ENCODE data around the gene NID1. TPM values are rescaled to one million over a fixed set of nuclear protein-coding genes. Genes with fewer than 3 reads are reported as not detected.

NID1 gene
- polyA plus RNA-seq, 2 donors = 3.9 to 11.6 TPM

DNA sequence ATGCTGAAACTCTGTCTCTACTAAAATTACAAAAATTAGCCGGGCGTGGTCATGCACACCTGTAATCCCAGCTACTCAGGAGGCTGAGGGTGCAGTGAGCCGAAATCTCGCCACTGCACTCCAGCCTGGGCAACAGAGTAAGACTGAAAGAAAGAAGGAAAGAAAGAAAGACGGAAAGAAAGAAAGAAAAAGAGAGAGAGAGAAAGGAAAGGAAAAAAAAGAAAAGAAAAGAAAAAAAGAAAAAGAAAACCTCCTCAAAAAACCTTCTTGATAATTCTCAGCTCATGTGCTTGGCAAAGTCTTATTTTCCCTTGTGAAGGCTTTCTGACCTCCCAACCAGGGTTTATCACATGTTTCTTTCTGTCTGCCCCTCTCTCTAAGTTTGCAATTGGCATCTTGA lies 7.3 kb downstream of the NID1 start:
- H3K27ac ChIP-seq (ENCODE audit: low read depth in 2 of 2, low read length in 1 of 2) = no peak overlapping the region
- no peaks in the 10 kb centered on the region for H3K4me1 ChIP-seq (ENCODE audit: control insufficient read depth in 2 of 2, insufficient read depth in 2 of 2, low read length in 1 of 2)
- H3K27me3 ChIP-seq (ENCODE audit: control insufficient read depth in 1 of 2, insufficient read depth in 2 of 2, low read length in 2 of 2) = no peaks in the 10 kb centered on the region
- H3K36me3 ChIP-seq (ENCODE audit: control insufficient read depth in 2 of 2, insufficient read depth in 2 of 2, low read length in 1 of 2) = no peaks in the 10 kb centered on the region
- no peak overlapping the region for H3K4me3 ChIP-seq (ENCODE audit: low read depth in 1 of 2, low read length in 2 of 2)
- WGBS, 2 donors = 88 to 94% methylated on average over 5 of the region's 5 CpGs
- H3K9me3 ChIP-seq (ENCODE audit: control insufficient read depth in 2 of 2, insufficient read depth in 1 of 2, low read depth in 1 of 2, low read length in 1 of 2) = no peaks in the 10 kb centered on the region

DNA sequence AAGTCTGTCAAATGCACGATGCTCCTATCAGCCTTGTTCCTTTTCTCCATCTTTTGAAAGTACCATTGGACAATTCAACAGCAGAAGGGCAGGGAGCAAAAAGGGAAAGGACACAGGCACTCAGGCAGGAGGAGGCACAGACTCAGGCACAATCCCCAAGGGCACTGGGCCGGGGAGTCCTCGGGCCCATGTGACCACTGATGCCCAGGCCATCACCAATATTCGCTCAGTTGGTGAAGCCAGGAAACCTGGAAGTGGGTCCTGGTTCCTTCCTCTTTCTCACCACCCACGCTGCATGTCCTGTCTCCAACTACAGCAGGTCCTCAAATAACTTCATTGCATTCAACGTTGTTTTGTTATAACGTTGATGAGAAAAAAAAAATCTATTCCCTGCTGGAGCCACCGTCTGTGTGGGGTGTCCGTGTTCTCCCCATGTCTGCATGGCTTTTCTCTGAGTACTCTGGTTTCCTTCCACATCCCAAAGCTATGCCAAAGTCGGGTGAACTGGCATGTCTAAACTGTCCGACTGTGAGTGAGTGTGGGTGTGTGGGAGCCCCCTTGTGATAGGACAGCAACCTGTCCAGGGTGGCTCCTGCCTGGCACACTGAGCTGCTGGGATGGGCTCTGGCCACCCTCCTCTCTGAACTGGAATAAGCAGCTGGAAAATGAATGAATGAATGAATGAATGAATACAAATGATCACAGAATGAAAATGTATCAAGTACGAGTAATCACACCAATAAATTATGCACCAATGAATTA lies 12.5 kb downstream of the NID1 start:
- Histone ChIP-seq H3K4me3 (ENCODE audit: low read depth in 1 of 2, low read length in 2 of 2) (no peak overlapping the region), H3K4me1 (ENCODE audit: control insufficient read depth in 2 of 2, insufficient read depth in 2 of 2, low read length in 1 of 2) (no peaks in the 10 kb centered on the region), H3K36me3 (ENCODE audit: control insufficient read depth in 2 of 2, insufficient read depth in 2 of 2, low read length in 1 of 2) (no peaks in the 10 kb centered on the region), H3K27ac (ENCODE audit: low read depth in 2 of 2, low read length in 1 of 2) (no peak overlapping the region), H3K9me3 (ENCODE audit: control insufficient read depth in 2 of 2, insufficient read depth in 1 of 2, low read depth in 1 of 2, low read length in 1 of 2) (no peaks in the 10 kb centered on the region), H3K27me3 (ENCODE audit: control insufficient read depth in 1 of 2, insufficient read depth in 2 of 2, low read length in 2 of 2) (no peaks in the 10 kb centered on the region)
- 46 to 49% methylated on average over 12 of the region's 12 CpGs for WGBS, 2 donors

DNA sequence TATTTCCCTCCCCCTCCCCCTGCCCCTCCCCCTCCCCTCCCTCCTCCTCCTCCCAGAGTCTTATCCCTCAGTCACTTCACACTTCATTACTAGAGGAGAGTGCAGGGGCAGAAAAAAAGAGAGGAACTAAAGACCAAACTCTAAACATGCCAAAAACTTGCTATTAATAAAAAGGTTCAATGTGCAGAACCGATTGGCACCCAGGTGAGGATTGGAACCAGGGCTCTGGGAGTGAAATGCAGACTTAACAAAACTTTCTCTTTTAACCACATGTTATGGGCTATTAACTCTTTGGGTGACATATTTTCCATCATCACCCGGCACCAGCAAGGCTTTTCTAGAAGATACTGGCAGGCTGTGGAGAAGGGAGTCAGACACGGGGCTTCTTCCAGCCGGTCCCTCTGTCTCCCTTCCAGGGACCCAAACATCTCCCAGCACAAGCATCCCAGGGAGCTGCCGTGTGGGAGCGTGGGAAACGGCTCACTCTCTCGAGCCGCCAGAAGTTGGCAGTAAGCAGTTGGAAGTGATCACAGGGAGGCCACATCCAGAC lies 13.6 kb downstream of the NID1 start:
- WGBS, 2 donors = 23 to 26% methylated on average over 9 of the region's 9 CpGs
- Histone ChIP-seq H3K9me3 (ENCODE audit: control insufficient read depth in 2 of 2, insufficient read depth in 1 of 2, low read depth in 1 of 2, low read length in 1 of 2) (no peaks in the 10 kb centered on the region), H3K27me3 (ENCODE audit: control insufficient read depth in 1 of 2, insufficient read depth in 2 of 2, low read length in 2 of 2) (no peaks in the 10 kb centered on the region), H3K4me3 (ENCODE audit: low read depth in 1 of 2, low read length in 2 of 2) (no peak overlapping the region), H3K4me1 (ENCODE audit: control insufficient read depth in 2 of 2, insufficient read depth in 2 of 2, low read length in 1 of 2) (no peaks in the 10 kb centered on the region), H3K27ac (ENCODE audit: low read depth in 2 of 2, low read length in 1 of 2) (peak overlapping the region in 1 of 2 donors; percentile 58), H3K36me3 (ENCODE audit: control insufficient read depth in 2 of 2, insufficient read depth in 2 of 2, low read length in 1 of 2) (no peaks in the 10 kb centered on the region)

DNA sequence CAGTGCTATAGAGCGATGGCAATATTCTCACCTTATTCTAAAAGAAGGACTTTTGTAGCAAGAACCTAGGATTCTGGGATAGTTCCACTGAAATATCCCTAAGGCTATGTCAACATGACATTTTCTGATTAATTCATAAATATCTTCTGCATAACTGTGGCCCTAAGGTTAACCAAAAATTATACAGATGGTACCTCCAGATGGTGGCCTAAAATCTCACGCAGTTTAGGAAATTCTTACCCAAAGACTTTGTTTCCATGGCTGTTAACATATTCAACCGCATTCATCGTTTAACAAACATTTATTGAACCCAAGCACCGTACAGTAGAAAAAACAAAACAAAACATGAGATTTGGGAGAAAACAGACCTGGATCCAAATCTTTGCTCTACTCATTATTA lies 19.1 kb downstream of the NID1 start:
- Histone ChIP-seq H3K9me3 (ENCODE audit: control insufficient read depth in 2 of 2, insufficient read depth in 1 of 2, low read depth in 1 of 2, low read length in 1 of 2) (no peaks in the 10 kb centered on the region), H3K27ac (ENCODE audit: low read depth in 2 of 2, low read length in 1 of 2) (no peak overlapping the region), H3K4me3 (ENCODE audit: low read depth in 1 of 2, low read length in 2 of 2) (no peak overlapping the region), H3K36me3 (ENCODE audit: control insufficient read depth in 2 of 2, insufficient read depth in 2 of 2, low read length in 1 of 2) (peaks cover 0 to 7% of the 10 kb centered on the region in 2 donors), H3K27me3 (ENCODE audit: control insufficient read depth in 1 of 2, insufficient read depth in 2 of 2, low read length in 2 of 2) (no peaks in the 10 kb centered on the region), H3K4me1 (ENCODE audit: control insufficient read depth in 2 of 2, insufficient read depth in 2 of 2, low read length in 1 of 2) (no peaks in the 10 kb centered on the region)
- WGBS, 2 donors = 96% methylated on average over 5 of the region's 5 CpGs

DNA sequence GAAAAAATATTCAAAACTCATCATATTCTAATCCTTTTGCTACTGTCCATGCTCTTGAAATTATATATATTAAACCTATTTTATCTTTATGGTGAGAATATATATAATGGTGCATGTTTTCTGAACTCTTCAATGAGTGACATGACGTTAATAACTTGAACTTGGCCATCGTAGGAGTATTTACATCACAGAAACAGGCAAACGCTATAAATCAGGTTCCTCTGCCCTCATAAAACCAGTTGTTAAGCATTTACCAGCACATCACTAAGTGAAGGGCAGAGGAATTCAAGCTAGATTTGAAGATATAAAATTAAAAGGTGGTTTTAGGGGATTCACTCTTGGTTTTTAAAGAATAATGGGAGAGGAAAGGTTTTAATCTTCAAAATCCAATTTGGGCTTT lies 20.5 kb downstream of the NID1 start:
- Histone ChIP-seq H3K4me1 (ENCODE audit: control insufficient read depth in 2 of 2, insufficient read depth in 2 of 2, low read length in 1 of 2) (no peaks in the 10 kb centered on the region), H3K36me3 (ENCODE audit: control insufficient read depth in 2 of 2, insufficient read depth in 2 of 2, low read length in 1 of 2) (peaks cover 0 to 7% of the 10 kb centered on the region in 2 donors), H3K9me3 (ENCODE audit: control insufficient read depth in 2 of 2, insufficient read depth in 1 of 2, low read depth in 1 of 2, low read length in 1 of 2) (no peaks in the 10 kb centered on the region), H3K27me3 (ENCODE audit: control insufficient read depth in 1 of 2, insufficient read depth in 2 of 2, low read length in 2 of 2) (no peaks in the 10 kb centered on the region), H3K4me3 (ENCODE audit: low read depth in 1 of 2, low read length in 2 of 2) (no peak overlapping the region), H3K27ac (ENCODE audit: low read depth in 2 of 2, low read length in 1 of 2) (no peak overlapping the region)
- 66 to 80% methylated on average over 3 of the region's 3 CpGs for WGBS, 2 donors

DNA sequence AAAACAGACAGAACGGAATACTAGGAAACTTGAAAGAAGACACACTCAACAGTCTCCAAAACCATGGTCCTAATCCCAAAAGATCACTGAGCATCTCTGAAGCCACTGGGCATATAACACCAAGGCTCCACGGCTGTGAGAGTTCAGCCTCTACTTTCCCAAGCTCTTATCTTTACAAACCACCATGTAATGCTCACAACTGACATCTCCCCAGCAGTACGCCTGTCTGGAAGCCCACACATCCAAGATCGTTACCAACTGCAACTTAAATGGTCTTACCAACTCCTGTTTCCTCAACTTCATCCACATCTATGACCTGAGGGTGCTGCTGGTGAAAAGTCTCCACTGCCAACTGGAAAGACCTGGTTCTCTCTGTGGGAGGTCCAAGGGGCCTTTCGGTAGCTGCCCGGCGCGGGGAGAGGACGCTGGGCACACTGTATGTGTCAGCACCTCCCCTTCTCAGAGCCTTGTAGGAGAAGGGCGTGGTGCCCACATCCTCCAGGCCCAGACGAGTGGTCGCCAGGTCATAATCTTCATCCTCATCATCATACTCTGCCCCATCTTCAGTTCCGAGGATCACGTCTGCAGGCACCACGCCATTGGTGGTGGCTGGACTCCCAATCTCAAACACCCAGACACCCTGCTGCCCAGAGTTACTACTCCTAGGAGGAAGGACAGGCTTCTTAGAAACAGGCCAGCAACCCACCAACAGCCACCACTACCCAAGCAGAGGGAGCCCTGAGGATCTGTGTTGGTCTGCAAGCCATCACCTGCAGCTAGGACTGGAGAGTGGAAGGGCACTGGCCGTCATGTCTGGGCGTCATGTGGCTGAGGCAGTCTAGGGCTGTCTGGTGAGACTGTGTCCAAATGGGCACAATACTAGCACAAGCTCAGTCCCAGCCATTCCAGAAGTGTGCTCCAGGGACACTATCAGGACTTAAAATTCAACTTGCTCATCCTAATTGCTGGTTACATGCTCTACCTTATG lies 23.0 kb downstream of the NID1 start:
- no peaks in the 10 kb centered on the region for H3K9me3 ChIP-seq (ENCODE audit: control insufficient read depth in 2 of 2, insufficient read depth in 1 of 2, low read depth in 1 of 2, low read length in 1 of 2)
- H3K27me3 ChIP-seq (ENCODE audit: control insufficient read depth in 1 of 2, insufficient read depth in 2 of 2, low read length in 2 of 2) = no peaks in the 10 kb centered on the region
- 90 to 94% methylated on average over 17 of the region's 17 CpGs for WGBS, 2 donors
- no peak overlapping the region for H3K27ac ChIP-seq (ENCODE audit: low read depth in 2 of 2, low read length in 1 of 2)
- no peaks in the 10 kb centered on the region for H3K4me1 ChIP-seq (ENCODE audit: control insufficient read depth in 2 of 2, insufficient read depth in 2 of 2, low read length in 1 of 2)
- no peak overlapping the region for H3K4me3 ChIP-seq (ENCODE audit: low read depth in 1 of 2, low read length in 2 of 2)
- H3K36me3 ChIP-seq (ENCODE audit: control insufficient read depth in 2 of 2, insufficient read depth in 2 of 2, low read length in 1 of 2) = peaks cover 0 to 7% of the 10 kb centered on the region in 2 donors

DNA sequence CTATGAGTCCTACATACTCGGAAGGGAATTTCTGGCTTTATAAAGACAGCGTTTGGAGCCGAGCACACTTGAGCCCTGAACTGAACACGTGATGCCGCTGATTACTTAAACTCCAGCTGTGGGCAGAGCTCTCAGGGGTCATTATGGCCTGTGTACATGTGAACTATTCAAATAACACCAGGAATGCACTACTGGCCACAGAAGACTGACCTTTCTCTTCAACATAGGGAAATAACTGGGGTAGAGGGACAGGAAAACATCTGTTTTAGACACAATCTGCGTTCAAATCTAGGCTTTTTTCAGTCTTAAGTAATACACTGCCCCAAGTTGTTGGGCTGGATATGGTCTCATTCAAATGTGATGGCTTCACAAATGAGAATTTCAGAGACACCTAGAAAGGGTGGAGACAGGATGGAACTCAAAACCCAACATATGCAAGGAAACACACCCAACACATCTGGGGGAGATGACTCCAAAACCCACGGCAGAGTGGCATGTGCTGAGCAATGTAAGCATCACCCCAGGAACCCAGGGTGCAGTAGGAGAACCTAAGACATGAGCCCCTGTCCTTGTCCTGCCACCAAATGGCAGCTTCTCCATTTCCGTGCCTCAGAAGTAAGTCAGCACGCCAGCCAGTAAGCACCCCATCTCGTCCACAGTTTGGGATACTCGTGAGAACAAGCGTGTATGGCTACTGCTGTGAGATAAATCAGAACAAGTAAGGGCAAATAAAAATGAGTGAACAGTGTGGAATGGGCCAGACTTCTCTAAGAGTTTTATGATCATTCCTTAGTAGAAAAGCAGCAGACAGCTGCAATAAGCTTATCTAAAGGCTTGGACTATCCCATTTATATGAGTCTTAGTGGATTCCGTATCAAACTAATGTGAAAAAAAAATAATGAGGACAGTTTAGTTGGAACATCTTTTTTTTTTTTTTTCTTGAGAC lies 24.9 kb downstream of the NID1 start:
- H3K4me3 ChIP-seq (ENCODE audit: low read depth in 1 of 2, low read length in 2 of 2) = no peak overlapping the region
- no peaks in the 10 kb centered on the region for H3K4me1 ChIP-seq (ENCODE audit: control insufficient read depth in 2 of 2, insufficient read depth in 2 of 2, low read length in 1 of 2)
- H3K36me3 ChIP-seq (ENCODE audit: control insufficient read depth in 2 of 2, insufficient read depth in 2 of 2, low read length in 1 of 2) = peaks cover 0 to 7% of the 10 kb centered on the region in 2 donors
- no peaks in the 10 kb centered on the region for H3K9me3 ChIP-seq (ENCODE audit: control insufficient read depth in 2 of 2, insufficient read depth in 1 of 2, low read depth in 1 of 2, low read length in 1 of 2)
- H3K27ac ChIP-seq (ENCODE audit: low read depth in 2 of 2, low read length in 1 of 2) = peak overlapping the region in 1 of 2 donors; percentile 47
- H3K27me3 ChIP-seq (ENCODE audit: control insufficient read depth in 1 of 2, insufficient read depth in 2 of 2, low read length in 2 of 2) = no peaks in the 10 kb centered on the region
- 63 to 66% methylated on average over 13 of the region's 13 CpGs for WGBS, 2 donors

DNA sequence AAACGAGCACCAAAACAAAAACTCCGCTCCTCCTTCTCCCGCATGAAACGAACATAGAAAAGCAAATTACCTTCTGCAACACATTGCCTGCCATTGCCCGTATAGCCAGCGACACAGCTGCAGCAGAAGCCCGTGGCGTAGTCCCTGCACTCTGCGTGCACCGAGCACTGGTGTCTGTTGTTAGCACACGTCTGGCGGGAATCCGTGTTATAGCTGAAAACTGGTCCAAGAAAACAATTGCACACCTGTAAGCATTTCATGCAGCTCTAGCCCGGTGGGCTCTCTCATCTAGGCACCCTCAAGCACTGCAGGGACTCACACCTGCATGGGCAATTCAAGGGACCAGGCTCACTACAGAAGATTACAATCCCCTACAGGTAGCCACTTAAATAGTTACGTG lies 26.9 kb downstream of the NID1 start:
- H3K4me3 ChIP-seq (ENCODE audit: low read depth in 1 of 2, low read length in 2 of 2) = no peak overlapping the region
- H3K9me3 ChIP-seq (ENCODE audit: control insufficient read depth in 2 of 2, insufficient read depth in 1 of 2, low read depth in 1 of 2, low read length in 1 of 2) = no peaks in the 10 kb centered on the region
- 93 to 95% methylated on average over 15 of the region's 15 CpGs for WGBS, 2 donors
- H3K27ac ChIP-seq (ENCODE audit: low read depth in 2 of 2, low read length in 1 of 2) = no peak overlapping the region
- no peaks in the 10 kb centered on the region for H3K27me3 ChIP-seq (ENCODE audit: control insufficient read depth in 1 of 2, insufficient read depth in 2 of 2, low read length in 2 of 2)
- H3K36me3 ChIP-seq (ENCODE audit: control insufficient read depth in 2 of 2, insufficient read depth in 2 of 2, low read length in 1 of 2) = peaks cover 0 to 7% of the 10 kb centered on the region in 2 donors
- no peaks in the 10 kb centered on the region for H3K4me1 ChIP-seq (ENCODE audit: control insufficient read depth in 2 of 2, insufficient read depth in 2 of 2, low read length in 1 of 2)

DNA sequence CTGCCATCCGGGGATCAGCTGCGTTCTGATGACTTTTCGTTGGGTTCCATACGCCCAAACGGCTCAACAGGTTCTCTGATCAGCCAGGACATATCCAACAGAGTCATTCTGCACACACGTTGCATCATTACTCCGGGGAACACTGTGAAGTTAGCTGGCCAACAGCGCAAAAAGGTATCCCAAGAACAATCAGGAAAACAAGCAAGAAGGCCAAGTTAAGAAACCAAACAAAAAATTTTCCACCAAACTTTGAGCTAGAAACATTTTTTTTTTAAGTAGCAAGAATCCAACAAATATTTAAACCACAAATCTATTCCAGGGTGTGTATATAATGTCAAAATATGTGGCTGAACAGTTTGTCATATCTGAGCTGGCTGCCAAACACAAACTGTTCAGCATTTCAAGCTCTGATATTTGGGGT lies 29.2 kb downstream of the NID1 start:
- WGBS, 2 donors = 73 to 82% methylated on average over 8 of the region's 8 CpGs
- no peaks in the 10 kb centered on the region for H3K4me1 ChIP-seq (ENCODE audit: control insufficient read depth in 2 of 2, insufficient read depth in 2 of 2, low read length in 1 of 2)
- H3K27me3 ChIP-seq (ENCODE audit: control insufficient read depth in 1 of 2, insufficient read depth in 2 of 2, low read length in 2 of 2) = no peaks in the 10 kb centered on the region
- no peaks in the 10 kb centered on the region for H3K36me3 ChIP-seq (ENCODE audit: control insufficient read depth in 2 of 2, insufficient read depth in 2 of 2, low read length in 1 of 2)
- H3K4me3 ChIP-seq (ENCODE audit: low read depth in 1 of 2, low read length in 2 of 2) = no peak overlapping the region
- no peak overlapping the region for H3K27ac ChIP-seq (ENCODE audit: low read depth in 2 of 2, low read length in 1 of 2)
- no peaks in the 10 kb centered on the region for H3K9me3 ChIP-seq (ENCODE audit: control insufficient read depth in 2 of 2, insufficient read depth in 1 of 2, low read depth in 1 of 2, low read length in 1 of 2)

All from esophagus (tissue), 2 donors.